OCI-LY7 (cell line): ENCODE data around the gene NTRK1. TPM values are rescaled to one million over a fixed set of nuclear protein-coding genes. Genes with fewer than 3 reads are reported as not detected.

ENCODE experiments used
- BruUV-seq: library from RNA; stranded (reverse); fragments of 400-500 nt; replicated peaks from 2 replicates; lab custom pipeline; 2021; lab: Mats Ljungman, UMichigan
- CTCF ChIA-PET: fragments of 300-600 bp; sonication (Branson Sonifier 250); formaldehyde crosslinking; loops from one replicate; lab custom pipeline; 2022; ENCODE audit warnings: antibody characterized with exemption; ENCODE audit not compliant: unreplicated experiment; lab: Charles Lee
- POLR2A ChIA-PET: fragments of 300-600 bp; sonication (Branson Sonifier 250); formaldehyde crosslinking; loops from one replicate; lab custom pipeline; 2022; ENCODE audit warnings: antibody characterized with exemption; lab: Charles Lee
- DNase-seq: peaks from one replicate; pipeline ENCODE4 v3.0.0-alpha.2; 2015; ENCODE audit warnings: low spot score
- H2AFZ ChIP-seq: fragments of 200-600 bp; sonication (generic), shearing (Covaris generic); 2 replicates; pipeline ENCODE4 v1.6.1; 2014; ENCODE audit warnings: mild to moderate bottlenecking, antibody characterized with exemption, low read length, moderate library complexity
- H3K27ac ChIP-seq: fragments of 200-600 bp; sonication (generic); 2 replicates; pipeline ENCODE4 v1.5.1; 2014; ENCODE audit warnings: mixed run types, low read depth, mild to moderate bottlenecking, moderate library complexity, low read length, inconsistent platforms; ENCODE audit not compliant: poor library complexity, severe bottlenecking
- H3K36me3 ChIP-seq: fragments of 200-600 bp; sonication (generic); 2 replicates; pipeline ENCODE4 v1.6.1; 2014; ENCODE audit warnings: mild to moderate bottlenecking, antibody characterized with exemption, low read length, moderate library complexity, mixed read lengths; ENCODE audit not compliant: insufficient read depth
- H3K4me1 ChIP-seq: fragments of 200-600 bp; sonication (generic); 2 replicates; pipeline ENCODE4 v1.5.1; 2014; ENCODE audit warnings: mild to moderate bottlenecking, low read length; ENCODE audit not compliant: insufficient read depth, poor library complexity, severe bottlenecking
- H3K4me2 ChIP-seq: fragments of 200-600 bp; sonication (generic); 2 replicates; pipeline ENCODE4 v1.6.1; 2014; ENCODE audit warnings: mild to moderate bottlenecking, low read length
- H3K4me3 ChIP-seq: fragments of 200-600 bp; sonication (generic); 2 replicates; pipeline ENCODE4 v1.5.1; 2014; ENCODE audit warnings: mild to moderate bottlenecking, low read depth, low read length; ENCODE audit not compliant: poor library complexity, severe bottlenecking
- H3K79me2 ChIP-seq: fragments of 200-600 bp; sonication (generic); 2 replicates; pipeline ENCODE4 v1.6.1; 2016; ENCODE audit warnings: low read depth, mild to moderate bottlenecking, low read length, moderate library complexity, mixed read lengths; ENCODE audit not compliant: insufficient read depth
- H3K9me2 ChIP-seq: fragments of 200-600 bp; sonication (generic); 2 replicates; pipeline ENCODE4 v1.6.1; 2016; ENCODE audit warnings: mild to moderate bottlenecking, low read length, mixed read lengths; ENCODE audit not compliant: insufficient read depth
- H3K9me3 ChIP-seq: fragments of 200-600 bp; sonication (generic); 2 replicates; pipeline ENCODE4 v1.6.1; 2014; ENCODE audit warnings: mild to moderate bottlenecking, mixed run types, low read length, mixed read lengths
- H4K20me1 ChIP-seq: fragments of 200-600 bp; sonication (generic); 2 replicates; pipeline ENCODE4 v1.6.1; 2014; ENCODE audit warnings: mild to moderate bottlenecking, antibody characterized with exemption, low read length, moderate library complexity, mixed read lengths; ENCODE audit not compliant: insufficient read depth
- EZH2phosphoT487 ChIP-seq: fragments of 200-600 bp; sonication (generic); IDR thresholded peaks from 2 replicates; pipeline ENCODE4 v1.6.1; 2018; ENCODE audit warnings: low read depth, borderline replicate concordance, mild to moderate bottlenecking, mixed run types, antibody characterized with exemption, low read length, moderate library complexity, mixed read lengths
- intact Hi-C: fragments of 100-400 bp; cut with micrococcal nuclease; formaldehyde crosslinking; loops from one replicate; pipeline ENCODE4 v1.10.0; 2022; ENCODE audit not compliant: unreplicated experiment
- total RNA-seq, 2 experiments: library from RNA; depleted of rRNA in 1 of 2; stranded (reverse); fragments of >200 nt in 1 of 2; shearing (Covaris generic) in 1 of 2; gene quantifications; 2 replicates each; pipeline ENCODE4 v1.2.3, GENCODE V29; 2014 to 2022
- TF ChIP-seq, protein P1 (sequence below): fragments of 200-600 bp; sonication (generic); conservative IDR thresholded peaks from 2 replicates; pipeline ENCODE4 v1.5.1; 2014; ENCODE audit warnings: mild to moderate bottlenecking, antibody characterized with exemption, low read length, moderate library complexity, mixed read lengths

Gene NTRK1
- total RNA-seq, 2 experiments from 2014 or later: not detected

- H3K27ac ChIP-seq: no peak overlapping the region
- intact Hi-C loops: loop anchor here (1.0 to 5.0 kb wide), 3 partner anchors 62 to 170 kb away; partner anchors contain the start of genes ISG20L2 and METTL25B
- H3K9me2 ChIP-seq: no peaks in the 10 kb centered on the region
- no peak overlapping the region for H2AFZ ChIP-seq
- H3K4me3 ChIP-seq: no peak overlapping the region
- POLR2A ChIA-PET: interaction anchor here (0.6 kb wide), 1 partner anchor 134 kb away, joined by 5 read pairs; no protein-coding TSS in a partner anchor
- H3K4me1 ChIP-seq: peaks cover 4% of the 10 kb centered on the region
- no peaks in the 10 kb centered on the region for H4K20me1 ChIP-seq
- no peak for TF ChIP-seq EZH2phosphoT487
- TF ChIP-seq, protein P1, sequence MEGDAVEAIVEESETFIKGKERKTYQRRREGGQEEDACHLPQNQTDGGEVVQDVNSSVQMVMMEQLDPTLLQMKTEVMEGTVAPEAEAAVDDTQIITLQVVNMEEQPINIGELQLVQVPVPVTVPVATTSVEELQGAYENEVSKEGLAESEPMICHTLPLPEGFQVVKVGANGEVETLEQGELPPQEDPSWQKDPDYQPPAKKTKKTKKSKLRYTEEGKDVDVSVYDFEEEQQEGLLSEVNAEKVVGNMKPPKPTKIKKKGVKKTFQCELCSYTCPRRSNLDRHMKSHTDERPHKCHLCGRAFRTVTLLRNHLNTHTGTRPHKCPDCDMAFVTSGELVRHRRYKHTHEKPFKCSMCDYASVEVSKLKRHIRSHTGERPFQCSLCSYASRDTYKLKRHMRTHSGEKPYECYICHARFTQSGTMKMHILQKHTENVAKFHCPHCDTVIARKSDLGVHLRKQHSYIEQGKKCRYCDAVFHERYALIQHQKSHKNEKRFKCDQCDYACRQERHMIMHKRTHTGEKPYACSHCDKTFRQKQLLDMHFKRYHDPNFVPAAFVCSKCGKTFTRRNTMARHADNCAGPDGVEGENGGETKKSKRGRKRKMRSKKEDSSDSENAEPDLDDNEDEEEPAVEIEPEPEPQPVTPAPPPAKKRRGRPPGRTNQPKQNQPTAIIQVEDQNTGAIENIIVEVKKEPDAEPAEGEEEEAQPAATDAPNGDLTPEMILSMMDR: no peak
- DNase-seq: no peak
- BruUV-seq: no TSS peak
- peak overlapping the region; percentile 65 for H3K4me2 ChIP-seq
- CTCF ChIA-PET: interaction anchor here (0.5 to 0.6 kb wide), 2 partner anchors 28 to 199 kb away, joined by 3 to 9 read pairs; no protein-coding TSS in a partner anchor
- H3K36me3 ChIP-seq: no peaks in the 10 kb centered on the region
- H3K9me3 ChIP-seq: no peaks in the 10 kb centered on the region
- H3K79me2 ChIP-seq: no peaks in the 10 kb centered on the region
Observed at GRCh38 chr1:156859523-156860112, 1.0 kb upstream of the NTRK1 start.

GRCh38 chr1:156860113-156860627, 495 bp upstream of the NTRK1 start:
- POLR2A ChIA-PET: interaction anchor here (1.0 kb wide), 1 partner anchor 26 kb away, joined by 3 read pairs; no protein-coding TSS in a partner anchor

More at GRCh38 chr1:156860113-156860627, 495 bp upstream of the NTRK1 start:
- peak; percentile 63 for DNase-seq
- Histone ChIP-seq H2AFZ (no peak overlapping the region), H3K27ac (no peak overlapping the region), H3K4me1 (peaks cover 4% of the 10 kb centered on the region), H3K4me2 (peak overlapping the region; percentile 65), H3K9me3 (no peaks in the 10 kb centered on the region), H3K4me3 (peak overlapping the region; percentile 11), H4K20me1 (no peaks in the 10 kb centered on the region), H3K79me2 (no peaks in the 10 kb centered on the region), H3K36me3 (no peaks in the 10 kb centered on the region), H3K9me2 (no peaks in the 10 kb centered on the region)
- intact Hi-C loops: loop anchor here (1.0 to 5.0 kb wide), 3 partner anchors 63 to 171 kb away; partner anchors contain the start of genes ISG20L2 and METTL25B
- no TSS peak for BruUV-seq
- TF ChIP-seq, protein P1: peak; percentile 83
- no peak for TF ChIP-seq EZH2phosphoT487
- CTCF ChIA-PET: interaction anchor here (0.5 to 0.6 kb wide), 2 partner anchors 28 to 199 kb away, joined by 3 to 9 read pairs; no protein-coding TSS in a partner anchor
